A549 (cell line): ENCODE results near the gene MLLT3. TPM values are rescaled to one million over a fixed set of nuclear protein-coding genes. Genes with fewer than 3 reads are reported as not detected.

ENCODE experiments used
- ATAC-seq, 2 experiments: fragments of 200-7000 bp in 1 of 2; fragments of >200 bp in 1 of 2; cut with Nextera tagmentation in 1 of 2; cut with Tn5 transposase in 1 of 2; 3 replicates each; pipeline versions ENCODE4 v1.8.0 to v1.9.1; 2018 to 2020; ENCODE audit warnings: mild to moderate bottlenecking in 1 of 2, moderate library complexity in 1 of 2
- CTCF ChIA-PET: fragments of 300-600 bp; sonication (Branson Sonifier 250); formaldehyde crosslinking; extraction: SDS; loops from one replicate; lab custom pipeline; 2021; ENCODE audit warnings: antibody characterized with exemption, inconsistent platforms; lab: Yijun Ruan, JAX
- POLR2A ChIA-PET: fragments of 350-600 bp; formaldehyde crosslinking; extraction: SDS; loops from one replicate; lab custom pipeline; 2021; ENCODE audit warnings: antibody characterized with exemption, inconsistent platforms; lab: Yijun Ruan, JAX
- DNase-seq, 2 experiments: peaks; one replicate each; pipeline versions ENCODE4 v3.0.0 to v3.0.0-alpha.2; 2011 to 2016; ENCODE audit warnings: low read depth in 1 of 2, low spot score in 1 of 2
- FAIRE-seq: peaks from 2 replicates; lab custom pipeline; 2011; peaks lifted over from hg19 to GRCh38; lab: Jason Lieb, UNC
- H3K27ac ChIP-seq, 2 experiments: fragments of >200 bp; sonication (Bioruptor Twin); formaldehyde crosslinking; 3 replicates each; pipeline ENCODE4 v1.5.1; 2016 to 2017
- H3K4me1 ChIP-seq: fragments of >200 bp; sonication (Bioruptor Twin); formaldehyde crosslinking; 3 replicates; pipeline ENCODE4 v1.6.1; 2016
- H3K4me2 ChIP-seq: fragments of >200 bp; sonication (Bioruptor Twin); formaldehyde crosslinking; 3 replicates; pipeline ENCODE4 v1.6.1; 2016
- H3K4me3 ChIP-seq: fragments of >200 bp; sonication (Bioruptor Twin); formaldehyde crosslinking; 3 replicates; pipeline ENCODE4 v1.5.1; 2016
- H3K9me3 ChIP-seq: fragments of >200 bp; sonication (Bioruptor Twin); formaldehyde crosslinking; 3 replicates; pipeline ENCODE4 v1.6.1; 2016
- ATOH8 ChIP-seq: fragments of 250-450 bp; sonication (Bioruptor Pico); IDR thresholded peaks from 2 replicates; pipeline ENCODE4 v1.5.0; 2020; ENCODE audit warnings: low read depth, mild to moderate bottlenecking, moderate library complexity
- CBX8 ChIP-seq: fragments of 200-600 bp; sonication (generic); IDR thresholded peaks from 2 replicates; pipeline ENCODE4 v1.6.1; 2016
- CEBPB ChIP-seq, 2 experiments: fragments of >200 bp in 1 of 2; sonication (Bioruptor Twin) in 1 of 2; formaldehyde crosslinking in 1 of 2; IDR thresholded peaks; 2 replicates each; pipeline ENCODE4 v1.6.1; 2012 to 2016
- CTCF ChIP-seq: fragments of >200 bp; sonication (Bioruptor Twin); formaldehyde crosslinking; IDR thresholded peaks from 3 replicates; pipeline ENCODE4 v1.5.1; 2016
- EHF ChIP-seq: fragments of 250-450 bp; sonication (Bioruptor Pico); IDR thresholded peaks from 2 replicates; pipeline ENCODE4 v1.5.0; 2020; ENCODE audit warnings: mild to moderate bottlenecking
- FOSB ChIP-seq: fragments of 250-450 bp; sonication (Bioruptor Pico); IDR thresholded peaks from 2 replicates; pipeline ENCODE4 v1.5.0; 2020; ENCODE audit warnings: mild to moderate bottlenecking, moderate library complexity
- FOSL2 ChIP-seq, 2 experiments: fragments of 450-650 bp in 1 of 2; fragments of >200 bp in 1 of 2; sonication (Bioruptor Twin) in 1 of 2; formaldehyde crosslinking; IDR thresholded peaks; 2 replicates each; pipeline versions ENCODE4 v1.5.0 to v1.6.1; 2016 to 2020; ENCODE audit warnings: mild to moderate bottlenecking in 1 of 2, moderate library complexity in 1 of 2
- HDAC2 ChIP-seq: fragments of 200-600 bp; sonication (generic); IDR thresholded peaks from 2 replicates; pipeline ENCODE4 v1.6.1; 2016
- HOXA7 ChIP-seq: fragments of 250-450 bp; sonication (Bioruptor Pico); IDR thresholded peaks from 2 replicates; pipeline ENCODE4 v1.5.0; 2020; ENCODE audit warnings: mild to moderate bottlenecking, moderate library complexity
- HOXB13 ChIP-seq: fragments of 250-450 bp; sonication (Bioruptor Pico); IDR thresholded peaks from 2 replicates; pipeline ENCODE4 v1.5.0; 2020; ENCODE audit warnings: low read depth, mild to moderate bottlenecking, moderate library complexity
- HOXB5 ChIP-seq: fragments of 250-450 bp; sonication (Bioruptor Pico); IDR thresholded peaks from 2 replicates; pipeline ENCODE4 v1.5.0; 2020; ENCODE audit warnings: mild to moderate bottlenecking, moderate library complexity
- JUN ChIP-seq, 2 experiments: fragments of >200 bp; sonication (Bioruptor Twin); formaldehyde crosslinking; IDR thresholded peaks; 2 replicates in 1 of 2; 3 replicates in 1 of 2; pipeline ENCODE4 v1.6.1; 2016 to 2017
- JUNB ChIP-seq: fragments of >200 bp; sonication (Bioruptor Twin); formaldehyde crosslinking; IDR thresholded peaks from 2 replicates; pipeline ENCODE4 v1.6.1; 2016
- KDM1A ChIP-seq: fragments of 200-600 bp; sonication (generic); IDR thresholded peaks from 2 replicates; pipeline ENCODE4 v1.6.1; 2016; ENCODE audit warnings: low read depth, mild to moderate bottlenecking
- KDM5A ChIP-seq: fragments of 200-600 bp; sonication (generic); IDR thresholded peaks from 2 replicates; pipeline ENCODE4 v1.6.1; 2016; ENCODE audit warnings: antibody characterized with exemption, mild to moderate bottlenecking
- MYC ChIP-seq: IDR thresholded peaks from 2 replicates; pipeline ENCODE4 v1.6.1; 2012; ENCODE audit warnings: mild to moderate bottlenecking, inconsistent platforms, low read length, improper control_type of control experiment, borderline replicate concordance
- NFE2L2 ChIP-seq: fragments of 150-350 bp; conservative IDR thresholded peaks from 2 replicates; pipeline ENCODE4 v1.6.1; 2014; ENCODE audit warnings: low read length
- POLR2A ChIP-seq: IDR thresholded peaks from 2 replicates; pipeline ENCODE4 v1.6.1; 2012; ENCODE audit warnings: mild to moderate bottlenecking, low read length
- RAD21 ChIP-seq, 2 experiments: fragments of >200 bp in 1 of 2; sonication (Bioruptor Twin) in 1 of 2; formaldehyde crosslinking in 1 of 2; IDR thresholded peaks in 1 of 2; conservative IDR thresholded peaks in 1 of 2; 2 replicates in 1 of 2; 3 replicates in 1 of 2; pipeline ENCODE4 v1.6.1; 2012 to 2018; ENCODE audit warnings: inconsistent platforms in 1 of 2
- RCOR1 ChIP-seq: fragments of 150-350 bp; IDR thresholded peaks from 2 replicates; pipeline ENCODE4 v1.6.1; 2014; ENCODE audit warnings: antibody characterized with exemption, low read length, low read depth
- REST ChIP-seq: fragments of 200-600 bp; sonication (generic); IDR thresholded peaks from 2 replicates; pipeline ENCODE4 v1.6.1; 2016; ENCODE audit warnings: antibody characterized with exemption, mild to moderate bottlenecking, moderate library complexity
- RFX5 ChIP-seq: fragments of 450-650 bp; IDR thresholded peaks from 2 replicates; pipeline ENCODE4 v1.7.1; 2014; ENCODE audit warnings: antibody characterized with exemption, mild to moderate bottlenecking, moderate library complexity
- SMC3 ChIP-seq: fragments of >200 bp; sonication (Bioruptor Twin); formaldehyde crosslinking; IDR thresholded peaks from 3 replicates; pipeline ENCODE4 v1.6.1; 2018; ENCODE audit warnings: inconsistent platforms
- SREBF2 ChIP-seq: fragments of 450-650 bp; IDR thresholded peaks from 2 replicates; pipeline ENCODE4 v1.6.1; 2014; ENCODE audit warnings: mild to moderate bottlenecking, moderate library complexity
- TP53 ChIP-seq: fragments of 250-450 bp; sonication (Bioruptor Pico); IDR thresholded peaks from 2 replicates; pipeline ENCODE4 v1.5.0; 2021; ENCODE audit warnings: mild to moderate bottlenecking, moderate library complexity
- ZFP36 ChIP-seq: fragments of 450-650 bp; IDR thresholded peaks from 2 replicates; pipeline ENCODE4 v1.6.1; 2014; ENCODE audit warnings: borderline replicate concordance; ENCODE audit not compliant: partially characterized antibody
- ZSCAN20 ChIP-seq: fragments of 250-450 bp; sonication (Bioruptor Pico); IDR thresholded peaks from 2 replicates; pipeline ENCODE4 v1.8.0; 2022; ENCODE audit warnings: mild to moderate bottlenecking, moderate library complexity
- WGBS: methylation state at CpG from one replicate; pipeline ENCODE4 v1.1.6; 2017; ENCODE audit errors: missing lambda C conversion rate; 5-methylcytosine and 5-hydroxymethylcytosine counted together
- polyA plus RNA-seq, 4 experiments: library from polyadenylated mRNA; depleted of rRNA in 3 of 4; stranded (reverse); fragments of >200 nt; fragmentation: RNase III in 1 of 4; extraction: RNeasy Plus Mini Kit Qiagen cat#74134 plus additional on column Dnase treatment in 1 of 4; gene quantifications; 2 replicates in 3 of 4; 3 replicates in 1 of 4; pipeline ENCODE4 v1.2.3, GENCODE V29; 2011 to 2017
- TF ChIP-seq, protein P1 (sequence below): fragments of 450-650 bp; IDR thresholded peaks from 2 replicates; pipeline ENCODE4 v1.6.1; 2014; ENCODE audit warnings: antibody characterized with exemption
- TF ChIP-seq, protein P2 (sequence below): IDR thresholded peaks from 2 replicates; pipeline ENCODE4 v1.6.1; 2012; ENCODE audit warnings: low read depth, borderline replicate concordance
- TF ChIP-seq, protein P3 (sequence below): fragments of >200 bp; sonication (Bioruptor Twin); formaldehyde crosslinking; IDR thresholded peaks from 3 replicates; pipeline ENCODE4 v1.6.1; 2016

Gene MLLT3
- polyA plus RNA-seq, 2 of the 4 experiments (the other 2 are of a cell fraction) = 14.3 to 47.6 TPM

- no peak for DNase-seq
- peaks cover under 1% of the 10 kb centered on the region; the same call in 1 of the 3 replicates for H3K4me1 ChIP-seq
- TF ChIP-seq ATOH8 (CRISPR knock-in tag) (no peak), RCOR1 (no peak), NFE2L2 (no peak), HOXB13 (CRISPR knock-in tag) (no peak), FOSB (no peak), JUN (IDR thresholded peaks at IDR 0.05) (no peak), KDM1A (no peak), SMC3 (no peak), JUNB (no peak), ZSCAN20 (CRISPR knock-in tag) (no peak), TP53 (no peak), ZFP36 (no peak), HOXB5 (no peak), HOXA7 (CRISPR knock-in tag) (no peak), POLR2A (no peak), MYC (no peak), CBX8 (no peak), FOSL2 (IDR thresholded peaks at IDR 0.05) (no peak), FOSL2 (CRISPR knock-in tag; IDR thresholded peaks at IDR 0.05) (no peak)
- TF ChIP-seq, protein P1, sequence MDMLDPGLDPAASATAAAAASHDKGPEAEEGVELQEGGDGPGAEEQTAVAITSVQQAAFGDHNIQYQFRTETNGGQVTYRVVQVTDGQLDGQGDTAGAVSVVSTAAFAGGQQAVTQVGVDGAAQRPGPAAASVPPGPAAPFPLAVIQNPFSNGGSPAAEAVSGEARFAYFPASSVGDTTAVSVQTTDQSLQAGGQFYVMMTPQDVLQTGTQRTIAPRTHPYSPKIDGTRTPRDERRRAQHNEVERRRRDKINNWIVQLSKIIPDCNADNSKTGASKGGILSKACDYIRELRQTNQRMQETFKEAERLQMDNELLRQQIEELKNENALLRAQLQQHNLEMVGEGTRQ = no peak
- TF ChIP-seq, protein P2, sequence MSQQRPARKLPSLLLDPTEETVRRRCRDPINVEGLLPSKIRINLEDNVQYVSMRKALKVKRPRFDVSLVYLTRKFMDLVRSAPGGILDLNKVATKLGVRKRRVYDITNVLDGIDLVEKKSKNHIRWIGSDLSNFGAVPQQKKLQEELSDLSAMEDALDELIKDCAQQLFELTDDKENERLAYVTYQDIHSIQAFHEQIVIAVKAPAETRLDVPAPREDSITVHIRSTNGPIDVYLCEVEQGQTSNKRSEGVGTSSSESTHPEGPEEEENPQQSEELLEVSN = no peak
- TF ChIP-seq, all 56 proteins: peak for 0
- H3K9me3 ChIP-seq = no peaks in the 10 kb centered on the region
- WGBS = 83% methylated on average over 1 of the region's 1 CpG
- FAIRE-seq (no peak), ATAC-seq (no peak)
- H3K4me3 ChIP-seq = no peak overlapping the region
- H3K4me2 ChIP-seq = no peak overlapping the region
- no peak overlapping the region for H3K27ac ChIP-seq
- ChIA-PET CTCF (no interaction called here), POLR2A (no interaction called here)
Measured at GRCh38 chr9:20491612-20492011, 130.7 kb downstream of the MLLT3 start.

DNA sequence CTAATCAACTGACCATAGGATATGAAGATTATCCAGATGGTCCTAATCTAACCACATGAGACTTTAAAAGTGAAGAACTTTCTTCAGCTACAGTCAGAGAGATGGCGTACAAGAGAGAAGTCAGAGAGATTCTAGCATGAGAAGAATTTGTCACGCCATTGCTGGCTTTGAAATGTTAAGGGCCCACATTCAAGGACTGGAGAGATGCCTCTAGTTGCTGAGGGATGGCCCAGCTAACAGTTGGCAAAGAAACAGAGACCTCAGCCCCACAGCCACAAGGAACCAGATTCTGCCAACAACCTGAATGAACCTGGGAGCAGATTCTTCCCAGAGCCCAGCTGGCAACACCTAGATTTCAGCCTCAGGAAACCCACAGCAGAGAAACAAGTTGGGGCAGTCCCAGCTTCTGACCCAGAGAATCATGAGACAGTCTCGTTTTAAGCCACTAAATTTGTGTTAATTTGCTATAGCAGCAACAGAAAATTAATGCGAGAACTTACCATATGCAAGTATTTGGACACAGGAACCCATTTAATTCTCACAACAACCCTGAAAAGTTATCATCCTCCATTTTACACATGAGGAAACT, 132.0 kb downstream of the MLLT3 start:
- POLR2A ChIA-PET = no interaction called here
- WGBS = 89% methylated on average over 4 of the region's 4 CpGs
- TF ChIP-seq TP53 (no peak), CTCF (no peak), EHF (CRISPR knock-in tag) (no peak), MYC (no peak), RCOR1 (no peak), CEBPB (IDR thresholded peaks at IDR 0.05) (no peak), POLR2A (no peak), RFX5 (no peak), HDAC2 (no peak), ZSCAN20 (CRISPR knock-in tag) (no peak), KDM5A (no peak), CBX8 (no peak), KDM1A (no peak), SREBF2 (no peak), RAD21 (conservative IDR thresholded peaks at IDR 0.05 in 1 of 2, IDR thresholded peaks at IDR 0.05 in 1 of 2) (no peak), REST (no peak)
- TF ChIP-seq, protein P3, sequence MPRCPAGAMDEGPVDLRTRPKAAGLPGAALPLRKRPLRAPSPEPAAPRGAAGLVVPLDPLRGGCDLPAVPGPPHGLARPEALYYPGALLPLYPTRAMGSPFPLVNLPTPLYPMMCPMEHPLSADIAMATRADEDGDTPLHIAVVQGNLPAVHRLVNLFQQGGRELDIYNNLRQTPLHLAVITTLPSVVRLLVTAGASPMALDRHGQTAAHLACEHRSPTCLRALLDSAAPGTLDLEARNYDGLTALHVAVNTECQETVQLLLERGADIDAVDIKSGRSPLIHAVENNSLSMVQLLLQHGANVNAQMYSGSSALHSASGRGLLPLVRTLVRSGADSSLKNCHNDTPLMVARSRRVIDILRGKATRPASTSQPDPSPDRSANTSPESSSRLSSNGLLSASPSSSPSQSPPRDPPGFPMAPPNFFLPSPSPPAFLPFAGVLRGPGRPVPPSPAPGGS = no peak
- FAIRE-seq (no peak), ATAC-seq (no peak), DNase-seq (no peak)
- Histone ChIP-seq H3K27ac (no peak overlapping the region), H3K4me3 (no peak overlapping the region), H3K4me2 (no peak overlapping the region), H3K4me1 (peaks cover 5% of the 10 kb centered on the region; the same call in 1 of the 3 replicates), H3K9me3 (no peaks in the 10 kb centered on the region)
- CTCF ChIA-PET = no interaction called here
